Neutrophil (primary cell): ENCODE results near the gene DNAJC17.

ENCODE experiments used
- H3K27ac ChIP-seq: fragments of 200-600 bp; sonication (generic); 2 replicates; pipeline ENCODE4 v1.5.1; 2016; ENCODE audit warnings: mild to moderate bottlenecking, moderate library complexity
- H3K27me3 ChIP-seq: fragments of 200-600 bp; sonication (generic); 2 replicates; pipeline ENCODE4 v1.6.0; 2016; ENCODE audit warnings: mild to moderate bottlenecking
- H3K36me3 ChIP-seq: fragments of 200-600 bp; sonication (generic); 2 replicates; pipeline ENCODE4 v1.5.1; 2017
- H3K4me1 ChIP-seq, 2 experiments: fragments of 200-600 bp in 1 of 2; sonication (generic) in 1 of 2; 1 replicate in 1 of 2; 2 replicates in 1 of 2; pipeline versions ENCODE4 v1.5.1 to v1.6.1; 2013 to 2016; ENCODE audit warnings: low read depth in 1 of 2, low read length in 1 of 2, mild to moderate bottlenecking in 1 of 2, moderate library complexity in 1 of 2; ENCODE audit not compliant: control insufficient read depth in 1 of 2, insufficient read depth in 1 of 2
- H3K4me3 ChIP-seq, 2 experiments: fragments of 200-600 bp in 1 of 2; sonication (generic) in 1 of 2; 1 replicate in 1 of 2; 2 replicates in 1 of 2; pipeline ENCODE4 v1.5.1; 2013 to 2016; ENCODE audit warnings: low read depth in 1 of 2, low read length in 1 of 2, mild to moderate bottlenecking in 1 of 2, moderate library complexity in 1 of 2
- H3K9me3 ChIP-seq: fragments of 200-600 bp; sonication (generic); 2 replicates; pipeline ENCODE4 v1.5.1; 2016
- CTCF ChIP-seq: fragments of 200-600 bp; sonication (generic); IDR thresholded peaks from 2 replicates; pipeline ENCODE4 v1.5.1; 2016; ENCODE audit warnings: antibody characterized with exemption

DNAJC17 gene

GRCh38 chr15:40763801-40764628 is 43.3 kb downstream of the DNAJC17 start, which contains the start of gene GCHFR:
GCHFR (plus strand) TSS chr15:40764068; CDS start chr15:40764181, 113 bp downstream.
- Histone ChIP-seq H3K36me3 (peaks cover 15% of the 10 kb centered on the region), H3K9me3 (no peaks in the 10 kb centered on the region), H3K4me3 (peak within 1 kb of the TSS; percentile 80 to 90), H3K4me1 (peaks cover 30 to 35% of the 10 kb centered on the region in 2 experiments), H3K27me3 (no peaks in the 10 kb centered on the region), H3K27ac (peak within 1 kb of the TSS; percentile 45)
- peak; percentile 67 for TF ChIP-seq CTCF

DNA sequence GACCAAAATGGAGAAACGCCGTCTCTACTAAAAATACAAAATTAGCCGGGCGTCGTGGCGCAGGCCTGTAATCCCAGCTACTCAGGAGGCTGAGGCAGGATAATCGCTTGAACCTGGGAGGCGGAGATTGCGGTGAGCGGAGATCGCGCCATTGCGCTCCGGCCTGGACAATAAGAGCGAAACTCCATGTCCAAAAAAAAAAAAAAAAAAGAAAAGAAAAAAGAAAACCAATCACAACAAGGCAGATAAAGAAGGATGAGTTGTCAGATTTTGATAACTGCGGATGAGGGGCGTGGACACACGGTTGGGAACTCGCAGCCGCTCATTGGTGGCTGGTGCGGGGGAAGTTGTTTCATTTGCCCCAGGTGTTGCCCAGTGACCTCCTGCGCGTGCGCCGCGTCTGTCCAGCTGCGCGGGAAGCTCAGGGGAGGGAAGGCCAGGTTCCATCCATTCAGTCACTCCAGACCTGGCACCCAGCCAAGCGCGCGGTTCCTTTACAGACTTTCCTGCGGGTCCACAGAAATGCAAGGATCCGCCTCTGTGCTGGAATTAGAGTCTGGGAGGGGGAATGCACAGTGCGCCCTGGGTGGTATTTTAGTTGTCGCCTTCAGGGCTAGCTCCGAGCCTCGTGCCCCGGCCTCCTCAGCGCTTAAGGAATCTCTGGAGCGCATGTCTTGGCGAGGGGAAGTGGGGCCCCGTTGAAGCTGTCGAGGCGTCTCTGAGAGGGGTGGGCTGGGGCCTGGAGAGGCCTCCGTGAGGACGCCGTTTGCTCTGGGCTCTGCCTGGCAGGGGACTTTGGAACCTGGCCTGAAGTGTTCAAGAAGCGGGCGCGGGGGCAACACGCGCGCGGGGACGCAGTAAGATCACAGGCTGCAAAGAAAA is 44.1 kb downstream of the DNAJC17 start:
- no peak for TF ChIP-seq CTCF
- H3K27ac ChIP-seq, result peak overlapping the region; percentile 45

DNA sequence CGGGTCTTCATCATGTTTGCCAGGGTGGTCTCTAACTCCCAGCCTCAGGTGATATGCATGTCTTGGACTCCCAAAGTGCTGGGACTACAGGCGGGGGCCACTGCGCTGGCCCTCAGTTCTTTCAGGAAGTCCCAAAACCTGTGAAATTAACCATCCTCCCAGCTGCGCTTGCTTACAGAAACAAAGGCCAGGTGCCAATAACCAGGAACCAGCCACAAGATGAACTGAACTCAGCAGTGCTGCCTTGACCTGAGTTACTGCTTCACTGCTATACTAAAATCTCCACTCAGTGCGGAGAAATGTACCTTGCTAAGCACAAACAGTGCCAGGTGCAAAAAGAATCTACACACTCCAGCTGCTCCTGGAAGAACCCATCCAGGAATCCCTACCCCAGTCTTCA is 47.3 kb downstream of the DNAJC17 start:
- Histone ChIP-seq H3K9me3 (no peaks in the 10 kb centered on the region), H3K27me3 (no peaks in the 10 kb centered on the region), H3K36me3 (no peaks in the 10 kb centered on the region), H3K4me3 (no peak overlapping the region), H3K27ac (no peak overlapping the region), H3K4me1 (peaks cover 25 to 29% of the 10 kb centered on the region in 2 experiments)
- no peak for TF ChIP-seq CTCF

More for the DNA sequence above, 44.1 kb downstream of the DNAJC17 start:
- peaks cover 23 to 28% of the 10 kb centered on the region in 2 experiments for H3K4me1 ChIP-seq
- H3K27me3 ChIP-seq, result no peaks in the 10 kb centered on the region
- H3K9me3 ChIP-seq, result no peaks in the 10 kb centered on the region
- H3K4me3 ChIP-seq, result peak overlapping the region; percentile 80 to 90
- peaks cover 15% of the 10 kb centered on the region for H3K36me3 ChIP-seq

DNA sequence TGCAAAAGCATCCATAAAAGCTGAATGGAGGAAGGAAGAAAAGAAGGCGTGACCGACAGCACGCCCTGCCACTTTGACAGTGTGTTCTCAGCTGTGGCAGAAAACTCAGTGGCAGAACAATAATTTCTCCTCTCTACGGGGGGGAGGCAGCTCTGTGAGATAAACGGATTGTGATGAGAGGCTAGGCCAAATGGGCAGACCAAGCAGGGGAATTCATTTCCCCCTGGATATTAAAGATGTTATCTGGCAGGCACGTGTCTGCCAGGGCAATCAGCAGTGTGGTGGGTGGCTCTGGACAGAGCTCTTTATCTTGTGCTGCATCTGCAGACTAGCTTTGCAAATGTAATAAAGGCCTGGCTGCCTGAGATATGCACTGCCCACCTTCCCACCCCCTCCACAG is 50.3 kb downstream of the DNAJC17 start:
- Histone ChIP-seq H3K27ac (no peak overlapping the region), H3K36me3 (no peaks in the 10 kb centered on the region), H3K27me3 (no peaks in the 10 kb centered on the region), H3K9me3 (no peaks in the 10 kb centered on the region), H3K4me3 (no peak overlapping the region), H3K4me1 (peaks cover 16% of the 10 kb centered on the region in 2 experiments)
- no peak for TF ChIP-seq CTCF

DNA sequence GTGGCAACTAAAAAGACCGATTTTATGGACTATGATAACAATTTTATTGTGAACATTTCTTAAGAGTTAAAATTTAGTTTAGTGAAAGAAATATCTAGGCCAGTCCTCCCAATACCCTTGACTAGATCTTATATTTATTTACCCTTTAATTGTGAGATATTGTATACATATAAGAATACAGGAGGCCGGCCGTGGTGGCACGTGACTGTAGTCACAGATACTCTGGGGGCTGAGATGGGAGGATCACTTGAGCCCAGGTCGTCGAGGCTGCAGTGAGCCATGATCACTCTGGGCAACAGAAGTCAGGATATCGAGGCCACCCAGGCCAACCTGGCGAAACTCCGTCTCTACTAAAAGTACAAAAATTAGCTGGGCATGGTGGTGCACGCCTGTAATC is 51.5 kb downstream of the DNAJC17 start:
- H3K9me3 ChIP-seq, result no peaks in the 10 kb centered on the region
- no peak for TF ChIP-seq CTCF
- peaks cover 16% of the 10 kb centered on the region in 2 experiments for H3K4me1 ChIP-seq
- H3K4me3 ChIP-seq, result peak overlapping the region; percentile 68 to 82
- H3K36me3 ChIP-seq, result peaks cover 8% of the 10 kb centered on the region
- no peaks in the 10 kb centered on the region for H3K27me3 ChIP-seq
- peak overlapping the region; percentile 52 for H3K27ac ChIP-seq
